ENCODE measurements around the gene SELENOV. TPM values are rescaled to one million over a fixed set of nuclear protein-coding genes. Genes with fewer than 3 reads are reported as not detected.

The SELENOV gene
- total RNA-seq, 1 experiment from 2014 or later = not detected

DNA sequence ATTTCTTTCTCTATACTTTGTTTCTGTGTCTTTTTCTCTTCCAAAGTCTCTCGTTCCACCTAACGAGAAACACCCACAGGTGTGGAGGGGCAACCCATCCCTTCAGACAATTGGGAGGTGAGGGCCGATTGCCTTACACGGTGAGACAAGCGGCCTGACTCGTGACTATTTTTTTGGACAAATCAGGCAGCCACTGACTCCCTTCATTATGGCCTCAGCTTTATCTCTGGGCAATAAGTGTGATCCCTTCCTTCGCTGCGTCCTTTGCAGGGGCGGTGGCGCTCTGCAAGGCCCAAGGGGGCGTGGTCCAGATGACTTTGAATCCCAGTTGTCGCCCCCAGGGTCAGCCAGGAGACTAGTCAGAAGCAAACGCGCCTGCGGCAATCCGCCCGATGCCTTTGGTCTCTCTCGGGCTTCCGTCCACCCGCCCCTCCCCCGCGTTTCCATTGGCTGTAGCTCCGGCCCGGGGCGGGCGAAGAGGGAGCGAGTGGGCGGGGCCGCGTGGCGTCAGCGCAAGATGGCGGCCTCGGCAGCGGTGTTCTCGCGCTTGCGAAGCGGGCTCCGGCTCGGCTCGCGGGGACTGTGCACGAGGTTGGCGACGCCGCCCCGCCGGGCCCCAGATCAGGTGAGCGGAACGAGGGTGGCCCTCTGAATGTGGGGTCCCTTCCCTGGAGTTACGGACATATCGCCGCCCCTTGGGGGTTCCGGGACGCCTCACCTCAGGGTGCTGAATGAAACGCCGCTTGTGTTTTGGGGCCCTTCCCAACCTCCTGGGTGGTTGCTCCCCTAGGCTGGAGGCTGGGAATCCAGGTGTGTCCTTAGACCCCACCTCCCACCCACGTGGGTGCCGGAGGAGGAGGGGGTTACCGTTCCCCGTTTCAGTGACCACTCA, 34.4 kb upstream of the SELENOV start, which contains the start of gene TIMM50:
TSS of gene TIMM50 (plus strand) at position 502 of the 892 bp plus-strand sequence. CDS start at position 518, 16 bp downstream.
- TF ChIP-seq, protein P1, sequence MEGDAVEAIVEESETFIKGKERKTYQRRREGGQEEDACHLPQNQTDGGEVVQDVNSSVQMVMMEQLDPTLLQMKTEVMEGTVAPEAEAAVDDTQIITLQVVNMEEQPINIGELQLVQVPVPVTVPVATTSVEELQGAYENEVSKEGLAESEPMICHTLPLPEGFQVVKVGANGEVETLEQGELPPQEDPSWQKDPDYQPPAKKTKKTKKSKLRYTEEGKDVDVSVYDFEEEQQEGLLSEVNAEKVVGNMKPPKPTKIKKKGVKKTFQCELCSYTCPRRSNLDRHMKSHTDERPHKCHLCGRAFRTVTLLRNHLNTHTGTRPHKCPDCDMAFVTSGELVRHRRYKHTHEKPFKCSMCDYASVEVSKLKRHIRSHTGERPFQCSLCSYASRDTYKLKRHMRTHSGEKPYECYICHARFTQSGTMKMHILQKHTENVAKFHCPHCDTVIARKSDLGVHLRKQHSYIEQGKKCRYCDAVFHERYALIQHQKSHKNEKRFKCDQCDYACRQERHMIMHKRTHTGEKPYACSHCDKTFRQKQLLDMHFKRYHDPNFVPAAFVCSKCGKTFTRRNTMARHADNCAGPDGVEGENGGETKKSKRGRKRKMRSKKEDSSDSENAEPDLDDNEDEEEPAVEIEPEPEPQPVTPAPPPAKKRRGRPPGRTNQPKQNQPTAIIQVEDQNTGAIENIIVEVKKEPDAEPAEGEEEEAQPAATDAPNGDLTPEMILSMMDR (IDR thresholded peaks at IDR 0.05; ENCODE audit: unreplicated experiment) = no peak
- intact Hi-C loops (cut with micrococcal nuclease; ENCODE audit: unreplicated experiment) = no loop called here
- peaks cover 52% of the 10 kb centered on the region for H3K36me3 Mint-ChIP-seq (ENCODE audit: insufficient read depth, unreplicated experiment)
- H3K27ac Mint-ChIP-seq (ENCODE audit: unreplicated experiment) = peak within 1 kb of the TSS; percentile 77
- DNase-seq = peak; percentile 99
- no peaks in the 10 kb centered on the region for H3K9me3 Mint-ChIP-seq (ENCODE audit: low read depth, unreplicated experiment)
- H3K4me3 Mint-ChIP-seq (ENCODE audit: low read depth, unreplicated experiment) = peak within 1 kb of the TSS; percentile 99
- CTCF ChIA-PET = interaction anchor here (0.6 to 1.1 kb wide), 5 partner anchors 21 to 1827 kb away, joined by 3 to 9 read pairs (median 4); partner anchors contain the start of gene EID2B
- BruUV-seq (replicated peaks) = TSS peak; percentile 74
- H3K27me3 Mint-ChIP-seq (ENCODE audit: unreplicated experiment) = no peaks in the 10 kb centered on the region
- H3K4me1 Mint-ChIP-seq (ENCODE audit: low read depth, unreplicated experiment) = peaks cover 26% of the 10 kb centered on the region

DNA sequence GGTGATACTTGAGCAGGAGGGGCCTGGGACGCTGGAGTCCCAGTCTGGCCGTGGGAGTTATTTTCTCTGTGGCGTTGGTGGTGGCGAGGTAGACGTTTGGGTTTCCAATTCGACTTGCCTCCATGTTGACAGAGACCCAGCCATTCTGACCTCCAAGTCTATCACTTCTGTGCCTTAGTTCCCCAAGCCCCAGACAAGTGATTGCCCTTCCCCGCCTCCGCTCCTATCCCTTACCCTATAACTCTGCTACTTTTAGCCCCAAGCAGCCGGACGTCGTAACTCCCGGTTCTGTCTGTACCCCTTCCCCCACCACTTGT, 33.8 kb upstream of the SELENOV start:
- TF ChIP-seq, protein P1 (IDR thresholded peaks at IDR 0.05; ENCODE audit: unreplicated experiment) = no peak
- peak overlapping the region; percentile 99 for H3K4me3 Mint-ChIP-seq (ENCODE audit: low read depth, unreplicated experiment)
- H3K36me3 Mint-ChIP-seq (ENCODE audit: insufficient read depth, unreplicated experiment) = peaks cover 46% of the 10 kb centered on the region
- CTCF ChIA-PET = interaction anchor here (0.6 to 0.7 kb wide), 3 partner anchors 20 to 1827 kb away, joined by 3 to 9 read pairs (median 3); no protein-coding TSS in a partner anchor
- peak overlapping the region; percentile 77 for H3K27ac Mint-ChIP-seq (ENCODE audit: unreplicated experiment)
- no peak for DNase-seq
- no peaks in the 10 kb centered on the region for H3K27me3 Mint-ChIP-seq (ENCODE audit: unreplicated experiment)
- intact Hi-C loops (cut with micrococcal nuclease; ENCODE audit: unreplicated experiment) = no loop called here
- H3K9me3 Mint-ChIP-seq (ENCODE audit: low read depth, unreplicated experiment) = no peaks in the 10 kb centered on the region
- peaks cover 26% of the 10 kb centered on the region for H3K4me1 Mint-ChIP-seq (ENCODE audit: low read depth, unreplicated experiment)
- TSS peak; percentile 33 for BruUV-seq (replicated peaks)

DNA sequence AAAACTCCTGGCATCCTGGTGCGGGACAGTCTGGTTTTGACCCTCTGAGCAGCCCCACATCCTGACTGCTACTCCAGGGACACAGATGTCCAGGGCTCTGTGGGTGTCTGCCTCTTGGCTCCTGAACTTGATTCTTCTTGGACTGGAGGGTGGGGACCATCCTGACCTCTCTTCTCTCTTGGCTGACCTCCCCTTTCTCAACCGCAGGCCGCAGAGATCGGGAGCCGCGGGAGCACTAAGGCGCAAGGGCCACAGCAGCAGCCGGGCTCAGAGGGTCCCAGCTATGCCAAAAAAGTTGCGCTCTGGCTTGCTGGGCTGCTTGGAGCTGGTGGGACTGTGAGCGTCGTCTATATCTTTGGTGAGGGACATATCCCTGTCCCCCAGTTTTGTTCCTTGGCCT, 33.3 kb upstream of the SELENOV start:
- intact Hi-C loops (cut with micrococcal nuclease; ENCODE audit: unreplicated experiment) = no loop called here
- H3K36me3 Mint-ChIP-seq (ENCODE audit: insufficient read depth, unreplicated experiment) = peaks cover 46% of the 10 kb centered on the region
- TF ChIP-seq, protein P1 (IDR thresholded peaks at IDR 0.05; ENCODE audit: unreplicated experiment) = no peak
- H3K4me1 Mint-ChIP-seq (ENCODE audit: low read depth, unreplicated experiment) = peaks cover 26% of the 10 kb centered on the region
- DNase-seq = no peak
- BruUV-seq (replicated peaks) = no TSS peak
- H3K27ac Mint-ChIP-seq (ENCODE audit: unreplicated experiment) = peak overlapping the region; percentile 77
- CTCF ChIA-PET = no interaction called here
- H3K9me3 Mint-ChIP-seq (ENCODE audit: low read depth, unreplicated experiment) = no peaks in the 10 kb centered on the region
- no peaks in the 10 kb centered on the region for H3K27me3 Mint-ChIP-seq (ENCODE audit: unreplicated experiment)
- H3K4me3 Mint-ChIP-seq (ENCODE audit: low read depth, unreplicated experiment) = peak overlapping the region; percentile 99

DNA sequence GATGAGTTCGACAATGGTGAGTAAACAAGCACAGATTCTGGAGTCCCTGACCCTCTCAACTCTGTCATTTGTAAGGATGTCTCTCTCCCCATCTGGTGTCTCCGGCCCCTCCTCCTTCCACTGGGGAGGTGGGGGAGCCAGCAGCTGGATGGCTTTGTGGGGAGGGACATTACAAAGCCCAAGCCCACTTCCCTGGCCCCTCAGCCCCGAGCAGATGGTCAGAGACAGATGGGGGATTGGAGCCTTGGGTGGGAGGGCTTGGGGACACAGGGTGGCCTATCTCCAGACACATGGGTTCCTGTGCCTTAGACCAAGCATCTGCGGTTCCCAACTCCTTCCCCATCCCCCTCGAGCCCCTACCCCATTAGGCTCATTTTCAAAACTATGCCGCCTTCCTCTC, 31.8 kb upstream of the SELENOV start:
- H3K27ac Mint-ChIP-seq (ENCODE audit: unreplicated experiment) = no peak overlapping the region
- H3K4me3 Mint-ChIP-seq (ENCODE audit: low read depth, unreplicated experiment) = no peak overlapping the region
- H3K9me3 Mint-ChIP-seq (ENCODE audit: low read depth, unreplicated experiment) = no peaks in the 10 kb centered on the region
- CTCF ChIA-PET = no interaction called here
- intact Hi-C loops (cut with micrococcal nuclease; ENCODE audit: unreplicated experiment) = no loop called here
- BruUV-seq (replicated peaks) = no TSS peak
- no peaks in the 10 kb centered on the region for H3K27me3 Mint-ChIP-seq (ENCODE audit: unreplicated experiment)
- peaks cover 48% of the 10 kb centered on the region for H3K36me3 Mint-ChIP-seq (ENCODE audit: insufficient read depth, unreplicated experiment)
- TF ChIP-seq, protein P1 (IDR thresholded peaks at IDR 0.05; ENCODE audit: unreplicated experiment) = no peak
- H3K4me1 Mint-ChIP-seq (ENCODE audit: low read depth, unreplicated experiment) = peaks cover 26% of the 10 kb centered on the region
- DNase-seq = no peak

All from Calu3 (cell line).